Measurements from ENCODE around the gene CTDSP1.

- TF ChIP-seq NFIC (IDR thresholded peaks at IDR 0.05) (no peak), EP300 (IDR thresholded peaks at IDR 0.05; ENCODE audit: borderline replicate concordance) (no peak), YY1 (IDR thresholded peaks at IDR 0.05; ENCODE audit: low read depth) (no peak)
- TF ChIP-seq, protein P1, sequence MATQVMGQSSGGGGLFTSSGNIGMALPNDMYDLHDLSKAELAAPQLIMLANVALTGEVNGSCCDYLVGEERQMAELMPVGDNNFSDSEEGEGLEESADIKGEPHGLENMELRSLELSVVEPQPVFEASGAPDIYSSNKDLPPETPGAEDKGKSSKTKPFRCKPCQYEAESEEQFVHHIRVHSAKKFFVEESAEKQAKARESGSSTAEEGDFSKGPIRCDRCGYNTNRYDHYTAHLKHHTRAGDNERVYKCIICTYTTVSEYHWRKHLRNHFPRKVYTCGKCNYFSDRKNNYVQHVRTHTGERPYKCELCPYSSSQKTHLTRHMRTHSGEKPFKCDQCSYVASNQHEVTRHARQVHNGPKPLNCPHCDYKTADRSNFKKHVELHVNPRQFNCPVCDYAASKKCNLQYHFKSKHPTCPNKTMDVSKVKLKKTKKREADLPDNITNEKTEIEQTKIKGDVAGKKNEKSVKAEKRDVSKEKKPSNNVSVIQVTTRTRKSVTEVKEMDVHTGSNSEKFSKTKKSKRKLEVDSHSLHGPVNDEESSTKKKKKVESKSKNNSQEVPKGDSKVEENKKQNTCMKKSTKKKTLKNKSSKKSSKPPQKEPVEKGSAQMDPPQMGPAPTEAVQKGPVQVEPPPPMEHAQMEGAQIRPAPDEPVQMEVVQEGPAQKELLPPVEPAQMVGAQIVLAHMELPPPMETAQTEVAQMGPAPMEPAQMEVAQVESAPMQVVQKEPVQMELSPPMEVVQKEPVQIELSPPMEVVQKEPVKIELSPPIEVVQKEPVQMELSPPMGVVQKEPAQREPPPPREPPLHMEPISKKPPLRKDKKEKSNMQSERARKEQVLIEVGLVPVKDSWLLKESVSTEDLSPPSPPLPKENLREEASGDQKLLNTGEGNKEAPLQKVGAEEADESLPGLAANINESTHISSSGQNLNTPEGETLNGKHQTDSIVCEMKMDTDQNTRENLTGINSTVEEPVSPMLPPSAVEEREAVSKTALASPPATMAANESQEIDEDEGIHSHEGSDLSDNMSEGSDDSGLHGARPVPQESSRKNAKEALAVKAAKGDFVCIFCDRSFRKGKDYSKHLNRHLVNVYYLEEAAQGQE (IDR thresholded peaks at IDR 0.05; ENCODE audit: low read depth) = no peak
These were observed 35.6 kb downstream of the CTDSP1 start for GRCh38 chr2:218435003-218435982.

Measured in Ishikawa (cell line).